ENCODE measurements around the gene TEX22. TPM values are rescaled to one million over a fixed set of nuclear protein-coding genes. Genes with fewer than 3 reads are reported as not detected.
A peak's percentile ranks its signal among the peaks of the same experiment; 100 is the strongest.

Gene TEX22
- polyA plus RNA-seq, 3 donors = 0.52 to 2.2 (median 0.57) TPM

- no peaks in the 10 kb centered on the region for H3K27me3 ChIP-seq (ENCODE audit: control insufficient read depth in 2 of 2, insufficient read depth in 2 of 2, low read length in 2 of 2)
- no peaks in the 10 kb centered on the region for H3K27me3 Mint-ChIP-seq (ENCODE audit: low read depth in 3 of 3)
- H3K4me2 ChIP-seq (replicated peaks; ENCODE audit: extremely low read depth, low read length, poor library complexity, severe bottlenecking) = no peak overlapping the region
- no peak for TF ChIP-seq CTCF (IDR thresholded peaks at IDR 0.05)
- H3K4me1 ChIP-seq (ENCODE audit: control insufficient read depth in 1 of 2, insufficient read depth in 2 of 2, low read length in 2 of 2) = no peaks in the 10 kb centered on the region
- H3K27ac ChIP-seq (ENCODE audit: low read depth in 1 of 2, low read length in 2 of 2) = no peak overlapping the region
- H3K4me3 ChIP-seq (replicated peaks in 1 of 3; ENCODE audit: low read depth in 2 of 3, low read length in 3 of 3) = no peak overlapping the region
- H3K9me3 ChIP-seq (replicated peaks in 1 of 2; ENCODE audit: control insufficient read depth in 1 of 2, insufficient read depth in 1 of 2, low read length in 2 of 2) = no peaks in the 10 kb centered on the region
- no peak overlapping the region for H3K27ac Mint-ChIP-seq
- no peaks in the 10 kb centered on the region for H3K79me2 ChIP-seq (ENCODE audit: insufficient read depth, low read length)
- H3K9ac ChIP-seq (ENCODE audit: insufficient read depth, low read length, poor library complexity, severe bottlenecking) = no peak overlapping the region
- 96% methylated on average over 25 of the region's 29 CpGs for WGBS (ENCODE audit: insufficient coverage)
- peaks cover 9% of the 10 kb centered on the region for H4K20me1 ChIP-seq (ENCODE audit: insufficient read depth, low read length)
- no peak for DNase-seq
- H3K36me3 Mint-ChIP-seq = peaks cover 43 to 74% of the 10 kb centered on the region in 2 donors
- H3K4me1 Mint-ChIP-seq = no peaks in the 10 kb centered on the region
- no peak overlapping the region for H3K4me3 Mint-ChIP-seq
- no peak overlapping the region for H2AFZ ChIP-seq (ENCODE audit: insufficient read depth, low read depth, low read length, poor library complexity, severe bottlenecking)
- H3K36me3 ChIP-seq (replicated peaks in 1 of 2; ENCODE audit: control insufficient read depth in 1 of 2, insufficient read depth in 2 of 2, low read length in 2 of 2) = peaks cover 49 to 62% of the 10 kb centered on the region in 2 donors
- H3K9me3 Mint-ChIP-seq = no peaks in the 10 kb centered on the region
- intact Hi-C loops (cut with micrococcal nuclease) = no loop called here
These were observed 52.8 kb downstream of the TEX22 start for GRCh38 chr14:105450864-105451720.

GRCh38 chr14:105452963-105453362 lies 54.6 kb downstream of the TEX22 start:
- H3K4me1 Mint-ChIP-seq = no peaks in the 10 kb centered on the region
- Histone ChIP-seq H3K9me3 (replicated peaks in 1 of 2; ENCODE audit: control insufficient read depth in 1 of 2, insufficient read depth in 1 of 2, low read length in 2 of 2) (no peaks in the 10 kb centered on the region), H3K79me2 (ENCODE audit: insufficient read depth, low read length) (no peaks in the 10 kb centered on the region), H3K4me1 (ENCODE audit: control insufficient read depth in 1 of 2, insufficient read depth in 2 of 2, low read length in 2 of 2) (no peaks in the 10 kb centered on the region), H4K20me1 (ENCODE audit: insufficient read depth, low read length) (peaks cover 9% of the 10 kb centered on the region), H3K36me3 (replicated peaks in 1 of 2; ENCODE audit: control insufficient read depth in 1 of 2, insufficient read depth in 2 of 2, low read length in 2 of 2) (peaks cover 64 to 77% of the 10 kb centered on the region in 2 donors), H3K27me3 (ENCODE audit: control insufficient read depth in 2 of 2, insufficient read depth in 2 of 2, low read length in 2 of 2) (no peaks in the 10 kb centered on the region), H3K27ac (ENCODE audit: low read depth in 1 of 2, low read length in 2 of 2) (no peak overlapping the region), H3K4me3 (replicated peaks in 1 of 3; ENCODE audit: low read depth in 2 of 3, low read length in 3 of 3) (no peak overlapping the region), H3K4me2 (replicated peaks; ENCODE audit: extremely low read depth, low read length, poor library complexity, severe bottlenecking) (no peak overlapping the region), H2AFZ (ENCODE audit: insufficient read depth, low read depth, low read length, poor library complexity, severe bottlenecking) (no peak overlapping the region), H3K9ac (ENCODE audit: insufficient read depth, low read length, poor library complexity, severe bottlenecking) (no peak overlapping the region)
- no peaks in the 10 kb centered on the region for H3K9me3 Mint-ChIP-seq
- no peak for TF ChIP-seq CTCF (IDR thresholded peaks at IDR 0.05)
- H3K27me3 Mint-ChIP-seq (ENCODE audit: low read depth in 3 of 3) = no peaks in the 10 kb centered on the region
- intact Hi-C loops (cut with micrococcal nuclease) = no loop called here
- 82% methylated on average over 14 of the region's 14 CpGs for WGBS (ENCODE audit: insufficient coverage)
- H3K4me3 Mint-ChIP-seq = no peak overlapping the region
- H3K27ac Mint-ChIP-seq = peak overlapping the region in 1 of 7 donors; percentile 14
- peaks cover 43 to 77% of the 10 kb centered on the region in 2 donors for H3K36me3 Mint-ChIP-seq
- no peak for DNase-seq
